OCI-LY7 (cell line): ENCODE measurements around the gene FGB. TPM values are rescaled to one million over a fixed set of nuclear protein-coding genes. Genes with fewer than 3 reads are reported as not detected.
"Not testable (repeated sequence)": the region's sequence is repeated elsewhere in the genome, so short reads cannot be mapped to it uniquely, and the experiment has no call there.

Experiments used
- BruUV-seq: library from RNA; stranded (reverse); fragments of 400-500 nt; replicated peaks from 2 replicates; lab custom pipeline; 2021; lab: Mats Ljungman, UMichigan
- CTCF ChIA-PET: fragments of 300-600 bp; sonication (Branson Sonifier 250); formaldehyde crosslinking; loops from one replicate; lab custom pipeline; 2022; ENCODE audit warnings: antibody characterized with exemption; ENCODE audit not compliant: unreplicated experiment; lab: Charles Lee
- POLR2A ChIA-PET: fragments of 300-600 bp; sonication (Branson Sonifier 250); formaldehyde crosslinking; loops from one replicate; lab custom pipeline; 2022; ENCODE audit warnings: antibody characterized with exemption; lab: Charles Lee
- DNase-seq: peaks from one replicate; pipeline ENCODE4 v3.0.0-alpha.2; 2015; ENCODE audit warnings: low spot score
- H2AFZ ChIP-seq: fragments of 200-600 bp; sonication (generic), shearing (Covaris generic); 2 replicates; pipeline ENCODE4 v1.6.1; 2014; ENCODE audit warnings: mild to moderate bottlenecking, antibody characterized with exemption, low read length, moderate library complexity
- H3K27ac ChIP-seq: fragments of 200-600 bp; sonication (generic); 2 replicates; pipeline ENCODE4 v1.5.1; 2014; ENCODE audit warnings: mixed run types, low read depth, mild to moderate bottlenecking, moderate library complexity, low read length, inconsistent platforms; ENCODE audit not compliant: poor library complexity, severe bottlenecking
- H3K36me3 ChIP-seq: fragments of 200-600 bp; sonication (generic); 2 replicates; pipeline ENCODE4 v1.6.1; 2014; ENCODE audit warnings: mild to moderate bottlenecking, antibody characterized with exemption, low read length, moderate library complexity, mixed read lengths; ENCODE audit not compliant: insufficient read depth
- H3K4me1 ChIP-seq: fragments of 200-600 bp; sonication (generic); 2 replicates; pipeline ENCODE4 v1.5.1; 2014; ENCODE audit warnings: mild to moderate bottlenecking, low read length; ENCODE audit not compliant: insufficient read depth, poor library complexity, severe bottlenecking
- H3K4me2 ChIP-seq: fragments of 200-600 bp; sonication (generic); 2 replicates; pipeline ENCODE4 v1.6.1; 2014; ENCODE audit warnings: mild to moderate bottlenecking, low read length
- H3K4me3 ChIP-seq: fragments of 200-600 bp; sonication (generic); 2 replicates; pipeline ENCODE4 v1.5.1; 2014; ENCODE audit warnings: mild to moderate bottlenecking, low read depth, low read length; ENCODE audit not compliant: poor library complexity, severe bottlenecking
- H3K79me2 ChIP-seq: fragments of 200-600 bp; sonication (generic); 2 replicates; pipeline ENCODE4 v1.6.1; 2016; ENCODE audit warnings: low read depth, mild to moderate bottlenecking, low read length, moderate library complexity, mixed read lengths; ENCODE audit not compliant: insufficient read depth
- H3K9me2 ChIP-seq: fragments of 200-600 bp; sonication (generic); 2 replicates; pipeline ENCODE4 v1.6.1; 2016; ENCODE audit warnings: mild to moderate bottlenecking, low read length, mixed read lengths; ENCODE audit not compliant: insufficient read depth
- H3K9me3 ChIP-seq: fragments of 200-600 bp; sonication (generic); 2 replicates; pipeline ENCODE4 v1.6.1; 2014; ENCODE audit warnings: mild to moderate bottlenecking, mixed run types, low read length, mixed read lengths
- H4K20me1 ChIP-seq: fragments of 200-600 bp; sonication (generic); 2 replicates; pipeline ENCODE4 v1.6.1; 2014; ENCODE audit warnings: mild to moderate bottlenecking, antibody characterized with exemption, low read length, moderate library complexity, mixed read lengths; ENCODE audit not compliant: insufficient read depth
- EZH2phosphoT487 ChIP-seq: fragments of 200-600 bp; sonication (generic); IDR thresholded peaks from 2 replicates; pipeline ENCODE4 v1.6.1; 2018; ENCODE audit warnings: low read depth, borderline replicate concordance, mild to moderate bottlenecking, mixed run types, antibody characterized with exemption, low read length, moderate library complexity, mixed read lengths
- intact Hi-C: fragments of 100-400 bp; cut with micrococcal nuclease; formaldehyde crosslinking; loops from one replicate; pipeline ENCODE4 v1.10.0; 2022; ENCODE audit not compliant: unreplicated experiment
- total RNA-seq, 2 experiments: library from RNA; depleted of rRNA in 1 of 2; stranded (reverse); fragments of >200 nt in 1 of 2; shearing (Covaris generic) in 1 of 2; gene quantifications; 2 replicates each; pipeline ENCODE4 v1.2.3, GENCODE V29; 2014 to 2022
- TF ChIP-seq, protein P1 (sequence below): fragments of 200-600 bp; sonication (generic); conservative IDR thresholded peaks from 2 replicates; pipeline ENCODE4 v1.5.1; 2014; ENCODE audit warnings: mild to moderate bottlenecking, antibody characterized with exemption, low read length, moderate library complexity, mixed read lengths

Gene FGB
- total RNA-seq, 2 experiments from 2014 or later, result not detected

DNA sequence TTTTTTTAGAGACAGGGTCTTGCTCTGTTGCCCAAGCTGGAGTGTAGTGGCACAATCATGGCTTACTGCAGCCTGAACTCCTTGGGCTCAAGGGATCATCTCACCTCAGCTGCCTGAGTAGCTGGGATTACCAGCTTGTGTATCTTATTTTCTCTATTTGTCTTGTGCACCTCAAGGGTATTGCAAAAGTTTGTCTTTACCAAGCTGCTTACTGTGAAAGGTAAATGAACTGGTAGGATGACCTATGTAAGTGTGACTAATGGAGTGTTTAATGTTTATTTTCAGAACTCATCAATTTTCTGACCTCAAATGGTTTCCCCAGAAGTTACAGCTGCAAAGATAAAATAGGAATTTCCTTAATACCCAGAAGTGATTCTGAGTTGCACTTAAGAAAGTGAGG is 33.0 kb downstream of the FGB start:
- ChIA-PET POLR2A (interaction anchor here (0.6 to 1.3 kb wide), 4 partner anchors 7 to 1415 kb away, joined by 3 to 7 read pairs (median 4); no protein-coding TSS in a partner anchor), CTCF (no interaction called here)
- Histone ChIP-seq H3K4me2 (no peak overlapping the region), H3K9me2 (no peaks in the 10 kb centered on the region), H2AFZ (no peak overlapping the region), H4K20me1 (no peaks in the 10 kb centered on the region), H3K79me2 (no peaks in the 10 kb centered on the region), H3K9me3 (no peaks in the 10 kb centered on the region), H3K36me3 (no peaks in the 10 kb centered on the region), H3K4me3 (no peak overlapping the region), H3K4me1 (no peaks in the 10 kb centered on the region), H3K27ac (no peak overlapping the region)
- TF ChIP-seq EZH2phosphoT487, result no peak
- TF ChIP-seq, protein P1, sequence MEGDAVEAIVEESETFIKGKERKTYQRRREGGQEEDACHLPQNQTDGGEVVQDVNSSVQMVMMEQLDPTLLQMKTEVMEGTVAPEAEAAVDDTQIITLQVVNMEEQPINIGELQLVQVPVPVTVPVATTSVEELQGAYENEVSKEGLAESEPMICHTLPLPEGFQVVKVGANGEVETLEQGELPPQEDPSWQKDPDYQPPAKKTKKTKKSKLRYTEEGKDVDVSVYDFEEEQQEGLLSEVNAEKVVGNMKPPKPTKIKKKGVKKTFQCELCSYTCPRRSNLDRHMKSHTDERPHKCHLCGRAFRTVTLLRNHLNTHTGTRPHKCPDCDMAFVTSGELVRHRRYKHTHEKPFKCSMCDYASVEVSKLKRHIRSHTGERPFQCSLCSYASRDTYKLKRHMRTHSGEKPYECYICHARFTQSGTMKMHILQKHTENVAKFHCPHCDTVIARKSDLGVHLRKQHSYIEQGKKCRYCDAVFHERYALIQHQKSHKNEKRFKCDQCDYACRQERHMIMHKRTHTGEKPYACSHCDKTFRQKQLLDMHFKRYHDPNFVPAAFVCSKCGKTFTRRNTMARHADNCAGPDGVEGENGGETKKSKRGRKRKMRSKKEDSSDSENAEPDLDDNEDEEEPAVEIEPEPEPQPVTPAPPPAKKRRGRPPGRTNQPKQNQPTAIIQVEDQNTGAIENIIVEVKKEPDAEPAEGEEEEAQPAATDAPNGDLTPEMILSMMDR, result no peak
- BruUV-seq, result no TSS peak
- intact Hi-C loops, result no loop called here
- no peak for DNase-seq

DNA sequence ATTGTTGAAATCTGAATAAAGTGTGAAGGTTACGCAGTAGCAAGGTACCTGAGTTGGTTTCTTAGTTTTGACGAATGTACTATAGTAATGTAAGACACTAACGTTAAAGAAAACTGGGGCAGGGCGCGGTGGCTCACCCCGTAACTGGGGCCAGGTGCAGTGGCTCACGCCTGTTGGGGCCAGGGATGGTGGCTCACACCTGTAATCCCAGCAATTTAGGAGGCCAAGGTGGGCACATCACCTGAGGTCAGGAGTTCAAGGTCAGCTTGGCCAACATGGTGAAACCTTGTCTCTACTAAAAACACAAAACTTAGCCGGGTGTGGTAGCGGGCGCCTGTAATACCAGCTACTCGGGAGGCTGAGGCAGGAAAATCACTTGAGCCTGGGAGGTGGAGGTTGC is 34.5 kb downstream of the FGB start:
- H3K27ac ChIP-seq, H3K4me1 ChIP-seq, H3K36me3 ChIP-seq, H3K4me3 ChIP-seq, H3K4me2 ChIP-seq, H3K79me2 ChIP-seq, H3K9me3 ChIP-seq, BruUV-seq, DNase-seq, H2AFZ ChIP-seq, CTCF ChIA-PET, H4K20me1 ChIP-seq, intact Hi-C loops, H3K9me2 ChIP-seq: not testable (repeated sequence)
- POLR2A ChIA-PET, result interaction anchor here (0.9 kb wide), 1 partner anchor 9 kb away, joined by 3 read pairs; no protein-coding TSS in a partner anchor

DNA sequence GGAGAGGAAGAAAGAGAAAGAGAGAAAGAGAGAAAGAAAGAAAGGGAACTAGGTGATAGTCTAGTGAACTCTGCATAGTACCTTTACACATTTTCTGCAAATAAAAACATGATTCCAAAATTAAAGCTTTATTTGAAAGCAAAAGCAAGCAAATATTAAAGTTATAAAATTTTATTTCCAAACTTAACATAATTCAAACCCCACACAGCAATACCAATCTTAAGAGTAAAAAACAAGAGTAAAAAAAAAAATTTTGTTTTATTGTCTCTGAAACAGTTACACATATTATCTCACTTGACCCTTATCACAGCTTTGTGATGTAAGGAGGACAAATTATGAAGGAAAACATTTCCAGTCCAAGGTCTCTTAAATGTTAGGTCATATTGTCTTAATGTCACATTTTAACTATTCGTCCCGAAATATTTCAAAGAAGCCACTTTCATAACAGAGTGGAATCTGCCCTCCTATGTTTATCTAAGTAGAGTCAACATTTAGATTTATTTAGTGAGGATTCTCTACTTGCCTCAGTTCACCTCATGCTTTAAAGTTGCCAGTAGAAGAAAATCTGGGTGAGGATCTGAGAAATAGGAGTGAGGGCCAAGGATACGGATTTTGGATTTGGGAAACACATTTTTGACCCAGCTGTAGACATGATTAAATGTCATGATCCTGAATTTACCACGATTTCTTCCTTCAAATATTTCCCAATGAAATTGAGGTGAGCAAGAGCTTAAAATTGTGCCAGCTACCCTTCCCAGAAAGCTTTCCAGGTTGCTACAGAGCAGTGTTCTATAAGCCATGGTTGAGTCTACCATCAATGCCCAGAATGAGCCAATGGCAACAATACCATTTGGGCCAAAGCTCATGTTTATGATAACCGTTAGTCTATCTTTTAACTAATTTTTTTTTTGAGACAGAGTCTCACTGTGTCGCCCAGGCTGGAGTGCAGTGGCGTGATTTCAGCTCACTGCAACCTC is 35.3 kb downstream of the FGB start:
- no peaks in the 10 kb centered on the region for H3K9me2 ChIP-seq
- no peaks in the 10 kb centered on the region for H3K4me1 ChIP-seq
- DNase-seq, result no peak
- no peak overlapping the region for H2AFZ ChIP-seq
- H3K4me2 ChIP-seq, result no peak overlapping the region
- no peak for TF ChIP-seq EZH2phosphoT487
- TF ChIP-seq, protein P1, result no peak
- intact Hi-C loops, result no loop called here
- H3K79me2 ChIP-seq, result no peaks in the 10 kb centered on the region
- H3K4me3 ChIP-seq, result no peak overlapping the region
- no peaks in the 10 kb centered on the region for H3K36me3 ChIP-seq
- POLR2A ChIA-PET, result interaction anchor here (0.7 to 0.9 kb wide), 3 partner anchors 10 to 26 kb away, joined by 3 read pairs; no protein-coding TSS in a partner anchor
- H3K9me3 ChIP-seq, result no peaks in the 10 kb centered on the region
- CTCF ChIA-PET, result no interaction called here
- H3K27ac ChIP-seq, result no peak overlapping the region
- H4K20me1 ChIP-seq, result no peaks in the 10 kb centered on the region
- no TSS peak for BruUV-seq
